ENCODE data around the gene AHCYL2. TPM values are rescaled to one million over a fixed set of nuclear protein-coding genes. Genes with fewer than 3 reads are reported as not detected.

AHCYL2 gene
- total and polyA plus RNA-seq, 2 donors (not counting 1 experiment from before 2014, with no cell fraction given), result 8.8 to 26.2 TPM

DNA sequence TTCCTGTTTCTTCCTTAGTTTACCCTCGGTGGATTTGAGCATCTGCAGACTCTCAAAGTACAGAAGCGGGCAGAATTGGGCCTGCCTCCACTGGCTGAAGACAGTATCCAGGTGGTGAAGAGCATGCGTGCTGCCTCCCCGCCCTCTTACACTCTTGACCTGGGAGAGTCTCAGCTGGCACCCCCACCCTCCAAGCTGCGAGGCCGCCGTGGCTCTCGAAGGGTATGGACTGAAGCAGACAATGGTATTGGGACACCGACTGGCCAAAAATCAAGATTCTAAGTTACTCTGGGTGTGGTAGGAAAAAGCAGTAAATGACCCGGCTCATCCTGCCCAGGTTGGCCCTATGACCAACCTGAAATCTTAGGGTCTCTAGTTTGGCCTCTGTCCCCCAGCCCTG, 231.6 kb downstream of the AHCYL2 start:
- no peak overlapping the region for H3K4me3 Mint-ChIP-seq
- Histone ChIP-seq H3K4me3 (ENCODE audit: control extremely low read depth in 1 of 5, extremely low read depth in 1 of 5, insufficient read depth in 1 of 5, low read depth in 2 of 5, low read length in 4 of 5) (no peak overlapping the region), H3K9me3 (ENCODE audit: control extremely low read depth in 1 of 3, control insufficient read depth in 2 of 3, insufficient read depth in 1 of 3, low read length in 2 of 3) (no peaks in the 10 kb centered on the region), H3K4me2 (replicated peaks; ENCODE audit: low read depth, low read length, poor library complexity, severe bottlenecking) (no peak overlapping the region), H2AFZ (ENCODE audit: insufficient read depth, low read depth, low read length, poor library complexity, severe bottlenecking) (no peak overlapping the region), H3K9ac (ENCODE audit: low read length) (no peak overlapping the region), H3K4me1 (ENCODE audit: control insufficient read depth in 2 of 2, insufficient read depth in 2 of 2, low read length in 2 of 2) (no peaks in the 10 kb centered on the region), H3K27me3 (replicated peaks in 1 of 4; ENCODE audit: control extremely low read depth in 1 of 4, control insufficient read depth in 3 of 4, insufficient read depth in 4 of 4, low read length in 3 of 4) (no peaks in the 10 kb centered on the region), H3K36me3 (replicated peaks in 1 of 2; ENCODE audit: control extremely low read depth in 1 of 2, control insufficient read depth in 1 of 2, extremely low read depth in 1 of 2, insufficient read depth in 2 of 2, low read length in 1 of 2) (no peaks in the 10 kb centered on the region), H4K20me1 (ENCODE audit: control insufficient read depth, insufficient read depth, low read length, poor library complexity, severe bottlenecking) (no peaks in the 10 kb centered on the region), H3K27ac (ENCODE audit: low read length in 2 of 2) (no peak overlapping the region), H3K79me2 (ENCODE audit: control insufficient read depth, insufficient read depth, low read length) (no peaks in the 10 kb centered on the region)
- no peaks in the 10 kb centered on the region for H3K4me1 Mint-ChIP-seq
- WGBS (ENCODE audit: insufficient coverage), result 100% methylated on average over 5 of the region's 10 CpGs
- no peak for TF ChIP-seq EZH2 (IDR thresholded peaks at IDR 0.05; ENCODE audit: borderline replicate concordance, insufficient read depth, low read depth, low read length, poor library complexity, severe bottlenecking)
- TF ChIP-seq, protein P1, sequence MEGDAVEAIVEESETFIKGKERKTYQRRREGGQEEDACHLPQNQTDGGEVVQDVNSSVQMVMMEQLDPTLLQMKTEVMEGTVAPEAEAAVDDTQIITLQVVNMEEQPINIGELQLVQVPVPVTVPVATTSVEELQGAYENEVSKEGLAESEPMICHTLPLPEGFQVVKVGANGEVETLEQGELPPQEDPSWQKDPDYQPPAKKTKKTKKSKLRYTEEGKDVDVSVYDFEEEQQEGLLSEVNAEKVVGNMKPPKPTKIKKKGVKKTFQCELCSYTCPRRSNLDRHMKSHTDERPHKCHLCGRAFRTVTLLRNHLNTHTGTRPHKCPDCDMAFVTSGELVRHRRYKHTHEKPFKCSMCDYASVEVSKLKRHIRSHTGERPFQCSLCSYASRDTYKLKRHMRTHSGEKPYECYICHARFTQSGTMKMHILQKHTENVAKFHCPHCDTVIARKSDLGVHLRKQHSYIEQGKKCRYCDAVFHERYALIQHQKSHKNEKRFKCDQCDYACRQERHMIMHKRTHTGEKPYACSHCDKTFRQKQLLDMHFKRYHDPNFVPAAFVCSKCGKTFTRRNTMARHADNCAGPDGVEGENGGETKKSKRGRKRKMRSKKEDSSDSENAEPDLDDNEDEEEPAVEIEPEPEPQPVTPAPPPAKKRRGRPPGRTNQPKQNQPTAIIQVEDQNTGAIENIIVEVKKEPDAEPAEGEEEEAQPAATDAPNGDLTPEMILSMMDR (IDR thresholded peaks at IDR 0.05), result no peak
- intact Hi-C loops (cut with micrococcal nuclease), result no loop called here
- DNase-seq (no peak), ATAC-seq (ENCODE audit: low read depth) (no peak)
- no peak overlapping the region for H3K27ac Mint-ChIP-seq
- CTCF ChIA-PET, result interaction anchor here (0.7 kb wide), 1 partner anchor 91 kb away, joined by 3 read pairs; no protein-coding TSS in a partner anchor
- POLR2A ChIA-PET, result no interaction called here
- no peaks in the 10 kb centered on the region for H3K9me3 Mint-ChIP-seq (ENCODE audit: insufficient read depth)
- no peaks in the 10 kb centered on the region for H3K27me3 Mint-ChIP-seq

DNA sequence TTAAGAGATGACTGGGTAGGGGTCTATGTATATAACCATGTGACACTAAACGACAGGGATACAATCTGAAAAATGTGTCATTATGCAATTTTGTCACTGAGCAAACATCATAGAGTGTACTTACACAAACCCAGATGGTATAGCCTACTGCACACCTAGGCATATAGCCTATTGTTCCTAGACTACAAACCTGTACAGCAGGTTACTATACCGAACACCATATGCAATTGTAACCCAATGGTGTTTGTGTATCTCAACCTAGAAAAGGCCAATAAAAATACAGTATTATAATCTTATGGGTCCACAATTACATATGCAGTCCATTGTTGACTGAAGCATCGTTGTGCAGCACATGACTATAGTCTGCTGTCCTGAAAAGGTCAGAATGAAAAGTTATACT, 232.3 kb downstream of the AHCYL2 start:
- Histone ChIP-seq H3K79me2 (ENCODE audit: control insufficient read depth, insufficient read depth, low read length) (no peaks in the 10 kb centered on the region), H3K4me3 (ENCODE audit: control extremely low read depth in 1 of 5, extremely low read depth in 1 of 5, insufficient read depth in 1 of 5, low read depth in 2 of 5, low read length in 4 of 5) (no peak overlapping the region), H3K4me2 (replicated peaks; ENCODE audit: low read depth, low read length, poor library complexity, severe bottlenecking) (no peak overlapping the region), H3K27me3 (replicated peaks in 1 of 4; ENCODE audit: control extremely low read depth in 1 of 4, control insufficient read depth in 3 of 4, insufficient read depth in 4 of 4, low read length in 3 of 4) (no peaks in the 10 kb centered on the region), H3K9me3 (ENCODE audit: control extremely low read depth in 1 of 3, control insufficient read depth in 2 of 3, insufficient read depth in 1 of 3, low read length in 2 of 3) (no peaks in the 10 kb centered on the region), H3K27ac (ENCODE audit: low read length in 2 of 2) (no peak overlapping the region), H2AFZ (ENCODE audit: insufficient read depth, low read depth, low read length, poor library complexity, severe bottlenecking) (no peak overlapping the region), H3K36me3 (replicated peaks in 1 of 2; ENCODE audit: control extremely low read depth in 1 of 2, control insufficient read depth in 1 of 2, extremely low read depth in 1 of 2, insufficient read depth in 2 of 2, low read length in 1 of 2) (no peaks in the 10 kb centered on the region), H3K9ac (ENCODE audit: low read length) (no peak overlapping the region), H3K4me1 (ENCODE audit: control insufficient read depth in 2 of 2, insufficient read depth in 2 of 2, low read length in 2 of 2) (no peaks in the 10 kb centered on the region), H4K20me1 (ENCODE audit: control insufficient read depth, insufficient read depth, low read length, poor library complexity, severe bottlenecking) (no peaks in the 10 kb centered on the region)
- no peak for TF ChIP-seq EZH2 (IDR thresholded peaks at IDR 0.05; ENCODE audit: borderline replicate concordance, insufficient read depth, low read depth, low read length, poor library complexity, severe bottlenecking)
- TF ChIP-seq, protein P1 (IDR thresholded peaks at IDR 0.05), result no peak
- CTCF ChIA-PET, result no interaction called here
- intact Hi-C loops (cut with micrococcal nuclease), result no loop called here
- POLR2A ChIA-PET, result no interaction called here
- DNase-seq, result no peak
- Mint-ChIP-seq H3K27ac (no peak overlapping the region), H3K27me3 (no peaks in the 10 kb centered on the region), H3K4me1 (no peaks in the 10 kb centered on the region), H3K9me3 (ENCODE audit: insufficient read depth) (no peaks in the 10 kb centered on the region), H3K4me3 (no peak overlapping the region)
- ATAC-seq (ENCODE audit: low read depth), result no peak
- no CpG with 5 or more reads among the region's 3 CpGs for WGBS (ENCODE audit: insufficient coverage)

Data from B cell (primary cell).